ENCODE results near the gene PDIK1L. TPM values are rescaled to one million over a fixed set of nuclear protein-coding genes. Genes with fewer than 3 reads are reported as not detected.

PDIK1L gene
- polyA plus RNA-seq, 4 donors = 3.2 to 13.9 (median 5.3) TPM

GRCh38 chr1:26158271-26158907 is 46.8 kb downstream of the PDIK1L start:
- H3K36me3 ChIP-seq (ENCODE audit: control insufficient read depth in 3 of 3, insufficient read depth in 2 of 3, low read depth in 1 of 3, low read length in 3 of 3) = no peaks in the 10 kb centered on the region
- peaks cover 0 to 12% (median 0%) of the 10 kb centered on the region in 3 donors for H3K4me1 ChIP-seq (ENCODE audit: control insufficient read depth in 3 of 3, insufficient read depth in 2 of 3, low read depth in 1 of 3, low read length in 2 of 3)
- DNase-seq (no peak), FAIRE-seq (no peak)
- H3K9me3 ChIP-seq (ENCODE audit: control insufficient read depth in 2 of 2, insufficient read depth in 1 of 2, low read depth in 1 of 2, low read length in 1 of 2) = no peaks in the 10 kb centered on the region
- 77 to 96% (median 85%) methylated on average over 5 of the region's 5 CpGs for WGBS, 3 donors
- H3K27ac ChIP-seq (ENCODE audit: low read depth in 1 of 3, low read length in 2 of 3) = no peak overlapping the region
- H3K27me3 ChIP-seq (ENCODE audit: control insufficient read depth in 3 of 3, insufficient read depth in 3 of 3, low read length in 3 of 3) = peaks cover 4 to 53% (median 14%) of the 10 kb centered on the region in 3 donors
- no peak overlapping the region for H3K4me3 ChIP-seq (ENCODE audit: low read depth in 1 of 3, low read length in 3 of 3)

GRCh38 chr1:26158908-26159742 is 47.5 kb downstream of the PDIK1L start, which contains the start of gene FAM110D:
Gene FAM110D (plus strand): TSS chr1:26159079. CDS start chr1:26161292, 2,213 bp downstream.
- WGBS, 3 donors = 59 to 73% (median 68%) methylated on average over 6 of the region's 6 CpGs

GRCh38 chr1:26159743-26160039 is 48.1 kb downstream of the PDIK1L start:
- no peak for DNase-seq
- Histone ChIP-seq H3K9me3 (ENCODE audit: control insufficient read depth in 2 of 2, insufficient read depth in 1 of 2, low read depth in 1 of 2, low read length in 1 of 2) (no peaks in the 10 kb centered on the region), H3K27ac (ENCODE audit: low read depth in 1 of 3, low read length in 2 of 3) (no peak overlapping the region), H3K36me3 (ENCODE audit: control insufficient read depth in 3 of 3, insufficient read depth in 2 of 3, low read depth in 1 of 3, low read length in 3 of 3) (no peaks in the 10 kb centered on the region), H3K27me3 (ENCODE audit: control insufficient read depth in 3 of 3, insufficient read depth in 3 of 3, low read length in 3 of 3) (peaks cover 4 to 59% (median 14%) of the 10 kb centered on the region in 3 donors), H3K4me3 (ENCODE audit: low read depth in 1 of 3, low read length in 3 of 3) (peak overlapping the region in 1 of 3 donors; percentile 10), H3K4me1 (ENCODE audit: control insufficient read depth in 3 of 3, insufficient read depth in 2 of 3, low read depth in 1 of 3, low read length in 2 of 3) (peaks cover 0 to 20% (median 0%) of the 10 kb centered on the region in 3 donors)
- 54 to 69% (median 64%) methylated on average over 4 of the region's 4 CpGs for WGBS, 3 donors
- FAIRE-seq = no peak

More at GRCh38 chr1:26158908-26159742, 47.5 kb downstream of the PDIK1L start, which contains the start of gene FAM110D:
- DNase-seq (no peak), FAIRE-seq (no peak)
- no peaks in the 10 kb centered on the region for H3K9me3 ChIP-seq (ENCODE audit: control insufficient read depth in 2 of 2, insufficient read depth in 1 of 2, low read depth in 1 of 2, low read length in 1 of 2)
- peaks cover 0 to 16% (median 0%) of the 10 kb centered on the region in 3 donors for H3K4me1 ChIP-seq (ENCODE audit: control insufficient read depth in 3 of 3, insufficient read depth in 2 of 3, low read depth in 1 of 3, low read length in 2 of 3)
- H3K36me3 ChIP-seq (ENCODE audit: control insufficient read depth in 3 of 3, insufficient read depth in 2 of 3, low read depth in 1 of 3, low read length in 3 of 3) = no peaks in the 10 kb centered on the region
- no peak within 1 kb of the TSS for H3K27ac ChIP-seq (ENCODE audit: low read depth in 1 of 3, low read length in 2 of 3)
- peak within 1 kb of the TSS in 1 of 3 donors; percentile 10 for H3K4me3 ChIP-seq (ENCODE audit: low read depth in 1 of 3, low read length in 3 of 3)
- H3K27me3 ChIP-seq (ENCODE audit: control insufficient read depth in 3 of 3, insufficient read depth in 3 of 3, low read length in 3 of 3) = peaks cover 4 to 59% (median 14%) of the 10 kb centered on the region in 3 donors

GRCh38 chr1:26160527-26161414 is 49.1 kb downstream of the PDIK1L start:
- Histone ChIP-seq H3K4me3 (ENCODE audit: low read depth in 1 of 3, low read length in 3 of 3) (peak overlapping the region in 2 of 3 donors; percentile 40 to 49), H3K9me3 (ENCODE audit: control insufficient read depth in 2 of 2, insufficient read depth in 1 of 2, low read depth in 1 of 2, low read length in 1 of 2) (no peaks in the 10 kb centered on the region), H3K27ac (ENCODE audit: low read depth in 1 of 3, low read length in 2 of 3) (no peak overlapping the region), H3K4me1 (ENCODE audit: control insufficient read depth in 3 of 3, insufficient read depth in 2 of 3, low read depth in 1 of 3, low read length in 2 of 3) (peaks cover 0 to 20% (median 0%) of the 10 kb centered on the region in 3 donors), H3K36me3 (ENCODE audit: control insufficient read depth in 3 of 3, insufficient read depth in 2 of 3, low read depth in 1 of 3, low read length in 3 of 3) (no peaks in the 10 kb centered on the region), H3K27me3 (ENCODE audit: control insufficient read depth in 3 of 3, insufficient read depth in 3 of 3, low read length in 3 of 3) (peaks cover 4 to 51% (median 10%) of the 10 kb centered on the region in 3 donors)
- WGBS, 3 donors = 44 to 61% (median 56%) methylated on average over 18 of the region's 18 CpGs
- no peak for DNase-seq
- no peak for FAIRE-seq

- peaks cover 4 to 43% (median 8%) of the 10 kb centered on the region in 3 donors for H3K27me3 ChIP-seq (ENCODE audit: control insufficient read depth in 3 of 3, insufficient read depth in 3 of 3, low read length in 3 of 3)
- peaks cover 0 to 20% (median 0%) of the 10 kb centered on the region in 3 donors for H3K4me1 ChIP-seq (ENCODE audit: control insufficient read depth in 3 of 3, insufficient read depth in 2 of 3, low read depth in 1 of 3, low read length in 2 of 3)
- peak; percentile 23 to 81 for DNase-seq
- H3K9me3 ChIP-seq (ENCODE audit: control insufficient read depth in 2 of 2, insufficient read depth in 1 of 2, low read depth in 1 of 2, low read length in 1 of 2) = no peaks in the 10 kb centered on the region
- FAIRE-seq = no peak
- H3K27ac ChIP-seq (ENCODE audit: low read depth in 1 of 3, low read length in 2 of 3) = no peak overlapping the region
- no peaks in the 10 kb centered on the region for H3K36me3 ChIP-seq (ENCODE audit: control insufficient read depth in 3 of 3, insufficient read depth in 2 of 3, low read depth in 1 of 3, low read length in 3 of 3)
- peak overlapping the region; percentile 33 to 49 (median 40) for H3K4me3 ChIP-seq (ENCODE audit: low read depth in 1 of 3, low read length in 3 of 3)
- 1 to 3% (median 2%) methylated on average over 89 to 98 of the region's 98 CpGs for WGBS, 3 donors
Observed at GRCh38 chr1:26161415-26162219, 50.0 kb downstream of the PDIK1L start.

- FAIRE-seq (no peak), DNase-seq (no peak)
- Histone ChIP-seq H3K9me3 (ENCODE audit: control insufficient read depth in 2 of 2, insufficient read depth in 1 of 2, low read depth in 1 of 2, low read length in 1 of 2) (no peaks in the 10 kb centered on the region), H3K27ac (ENCODE audit: low read depth in 1 of 3, low read length in 2 of 3) (no peak overlapping the region), H3K27me3 (ENCODE audit: control insufficient read depth in 3 of 3, insufficient read depth in 3 of 3, low read length in 3 of 3) (peaks cover 4 to 41% (median 8%) of the 10 kb centered on the region in 3 donors), H3K4me1 (ENCODE audit: control insufficient read depth in 3 of 3, insufficient read depth in 2 of 3, low read depth in 1 of 3, low read length in 2 of 3) (peaks cover 0 to 20% (median 0%) of the 10 kb centered on the region in 3 donors), H3K4me3 (ENCODE audit: low read depth in 1 of 3, low read length in 3 of 3) (peak overlapping the region in 2 of 3 donors; percentile 33 to 49), H3K36me3 (ENCODE audit: control insufficient read depth in 3 of 3, insufficient read depth in 2 of 3, low read depth in 1 of 3, low read length in 3 of 3) (no peaks in the 10 kb centered on the region)
- WGBS, 3 donors = 18 to 30% (median 24%) methylated on average over 21 of the region's 21 CpGs
Observed at GRCh38 chr1:26162220-26162709, 50.6 kb downstream of the PDIK1L start.

- H3K36me3 ChIP-seq (ENCODE audit: control insufficient read depth in 3 of 3, insufficient read depth in 2 of 3, low read depth in 1 of 3, low read length in 3 of 3) = no peaks in the 10 kb centered on the region
- H3K27me3 ChIP-seq (ENCODE audit: control insufficient read depth in 3 of 3, insufficient read depth in 3 of 3, low read length in 3 of 3) = peaks cover 4 to 34% (median 8%) of the 10 kb centered on the region in 3 donors
- FAIRE-seq = no peak
- peak overlapping the region in 2 of 3 donors; percentile 28 to 51 for H3K4me3 ChIP-seq (ENCODE audit: low read depth in 1 of 3, low read length in 3 of 3)
- no peak overlapping the region for H3K27ac ChIP-seq (ENCODE audit: low read depth in 1 of 3, low read length in 2 of 3)
- H3K9me3 ChIP-seq (ENCODE audit: control insufficient read depth in 2 of 2, insufficient read depth in 1 of 2, low read depth in 1 of 2, low read length in 1 of 2) = no peaks in the 10 kb centered on the region
- DNase-seq = no peak
- H3K4me1 ChIP-seq (ENCODE audit: control insufficient read depth in 3 of 3, insufficient read depth in 2 of 3, low read depth in 1 of 3, low read length in 2 of 3) = peaks cover 0 to 21% (median 0%) of the 10 kb centered on the region in 3 donors
- WGBS, 3 donors = 23 to 47% (median 43%) methylated on average over 9 of the region's 9 CpGs
Observed at GRCh38 chr1:26163684-26164035, 52.0 kb downstream of the PDIK1L start.
